ENCODE data around the gene DNPH1.

The DNPH1 gene

GRCh38 chr6:43262780-43263313 lies 33.6 kb upstream of the DNPH1 start:
- Histone ChIP-seq H2AFZ (ENCODE audit: low read length) (no peak overlapping the region), H3K79me2 (ENCODE audit: insufficient read depth, low read length) (no peaks in the 10 kb centered on the region), H3K4me1 (ENCODE audit: insufficient read depth, low read length, severe bottlenecking) (no peaks in the 10 kb centered on the region), H3K9ac (ENCODE audit: low read length) (no peak overlapping the region), H4K20me1 (ENCODE audit: insufficient read depth, low read length) (no peaks in the 10 kb centered on the region), H3K27ac (ENCODE audit: low read depth, low read length, poor library complexity, severe bottlenecking) (no peak overlapping the region), H3K4me2 (ENCODE audit: low read length) (no peak overlapping the region), H3K9me2 (ENCODE audit: low read depth, low read length) (no peaks in the 10 kb centered on the region), H3K4me3 (ENCODE audit: low read depth, low read length, poor library complexity, severe bottlenecking) (no peak overlapping the region), H3F3A (ENCODE audit: insufficient read depth, low read length) (no peaks in the 10 kb centered on the region), H3K9me3 (ENCODE audit: low read length) (no peaks in the 10 kb centered on the region), H3K36me3 (ENCODE audit: insufficient read depth, low read length) (no peaks in the 10 kb centered on the region), H3K27me3 (ENCODE audit: insufficient read depth, low read length) (no peaks in the 10 kb centered on the region; the same call in 1 of the 2 replicates)
- TF ChIP-seq EZH2 (IDR thresholded peaks at IDR 0.05; ENCODE audit: borderline replicate concordance, low read length) = no peak
- no peak for TF ChIP-seq CTCF (IDR thresholded peaks at IDR 0.05; ENCODE audit: low read length)

- Histone ChIP-seq H3K4me2 (ENCODE audit: low read length) (no peak overlapping the region), H3K27ac (ENCODE audit: low read depth, low read length, poor library complexity, severe bottlenecking) (no peak overlapping the region), H3K9ac (ENCODE audit: low read length) (no peak overlapping the region), H3K9me3 (ENCODE audit: low read length) (no peaks in the 10 kb centered on the region), H2AFZ (ENCODE audit: low read length) (no peak overlapping the region), H3K27me3 (ENCODE audit: insufficient read depth, low read length) (no peaks in the 10 kb centered on the region; the same call in 1 of the 2 replicates), H3K79me2 (ENCODE audit: insufficient read depth, low read length) (no peaks in the 10 kb centered on the region), H3F3A (ENCODE audit: insufficient read depth, low read length) (no peaks in the 10 kb centered on the region), H3K9me2 (ENCODE audit: low read depth, low read length) (no peaks in the 10 kb centered on the region), H3K36me3 (ENCODE audit: insufficient read depth, low read length) (no peaks in the 10 kb centered on the region), H4K20me1 (ENCODE audit: insufficient read depth, low read length) (no peaks in the 10 kb centered on the region), H3K4me1 (ENCODE audit: insufficient read depth, low read length, severe bottlenecking) (no peaks in the 10 kb centered on the region), H3K4me3 (ENCODE audit: low read depth, low read length, poor library complexity, severe bottlenecking) (no peak overlapping the region)
- TF ChIP-seq CTCF (IDR thresholded peaks at IDR 0.05; ENCODE audit: low read length) (no peak), EZH2 (IDR thresholded peaks at IDR 0.05; ENCODE audit: borderline replicate concordance, low read length) (no peak)
These were observed 32.9 kb upstream of the DNPH1 start for GRCh38 chr6:43262000-43262779.

GRCh38 chr6:43261198-43261597 lies 31.9 kb upstream of the DNPH1 start:
- no peak overlapping the region for H3K4me2 ChIP-seq (ENCODE audit: low read length)
- no peak for TF ChIP-seq CTCF (IDR thresholded peaks at IDR 0.05; ENCODE audit: low read length)
- TF ChIP-seq EZH2 (IDR thresholded peaks at IDR 0.05; ENCODE audit: borderline replicate concordance, low read length) = no peak
- no peaks in the 10 kb centered on the region for H3K79me2 ChIP-seq (ENCODE audit: insufficient read depth, low read length)
- H3K9ac ChIP-seq (ENCODE audit: low read length) = no peak overlapping the region
- no peaks in the 10 kb centered on the region; the same call in 1 of the 2 replicates for H3K27me3 ChIP-seq (ENCODE audit: insufficient read depth, low read length)
- no peak overlapping the region for H2AFZ ChIP-seq (ENCODE audit: low read length)
- no peaks in the 10 kb centered on the region for H3K9me2 ChIP-seq (ENCODE audit: low read depth, low read length)
- no peaks in the 10 kb centered on the region for H3K4me1 ChIP-seq (ENCODE audit: insufficient read depth, low read length, severe bottlenecking)
- H3K4me3 ChIP-seq (ENCODE audit: low read depth, low read length, poor library complexity, severe bottlenecking) = no peak overlapping the region
- no peaks in the 10 kb centered on the region for H4K20me1 ChIP-seq (ENCODE audit: insufficient read depth, low read length)
- no peaks in the 10 kb centered on the region for H3F3A ChIP-seq (ENCODE audit: insufficient read depth, low read length)
- H3K9me3 ChIP-seq (ENCODE audit: low read length) = no peaks in the 10 kb centered on the region
- no peak overlapping the region for H3K27ac ChIP-seq (ENCODE audit: low read depth, low read length, poor library complexity, severe bottlenecking)
- H3K36me3 ChIP-seq (ENCODE audit: insufficient read depth, low read length) = no peaks in the 10 kb centered on the region

All from OCI-LY1 (cell line).